ENCODE data around the gene ERC2.

Gene ERC2

GRCh38 chr3:55906896-55907295 lies 561.4 kb downstream of the ERC2 start:
- Mint-ChIP-seq H3K36me3 (ENCODE audit: low read depth) (no peaks in the 10 kb centered on the region), H3K27me3 (ENCODE audit: low read depth) (no peaks in the 10 kb centered on the region), H3K27ac (peak overlapping the region in 1 of 3 experiments; percentile 28), H3K4me3 (no peak overlapping the region), H3K4me1 (peaks cover 19% of the 10 kb centered on the region), H3K9me3 (no peaks in the 10 kb centered on the region)
- no peak for TF ChIP-seq CTCF (IDR thresholded peaks at IDR 0.05; ENCODE audit: unreplicated experiment in 3 of 3)

- Mint-ChIP-seq H3K4me1 (peaks cover 27% of the 10 kb centered on the region), H3K9me3 (no peaks in the 10 kb centered on the region), H3K4me3 (no peak overlapping the region), H3K27me3 (ENCODE audit: low read depth) (no peaks in the 10 kb centered on the region), H3K36me3 (ENCODE audit: low read depth) (no peaks in the 10 kb centered on the region), H3K27ac (peak overlapping the region in 2 of 3 experiments; percentile 12 to 98)
- TF ChIP-seq CTCF (IDR thresholded peaks at IDR 0.05; ENCODE audit: unreplicated experiment in 3 of 3), result no peak
These were observed 563.6 kb downstream of the ERC2 start for GRCh38 chr3:55904716-55905115.

GRCh38 chr3:55903680-55904079 lies 564.6 kb downstream of the ERC2 start:
- H3K9me3 Mint-ChIP-seq, result no peaks in the 10 kb centered on the region
- H3K27me3 Mint-ChIP-seq (ENCODE audit: low read depth), result no peaks in the 10 kb centered on the region
- peaks cover 27% of the 10 kb centered on the region for H3K4me1 Mint-ChIP-seq
- H3K27ac Mint-ChIP-seq, result peak overlapping the region in 1 of 3 experiments; percentile 98
- H3K36me3 Mint-ChIP-seq (ENCODE audit: low read depth), result no peaks in the 10 kb centered on the region
- no peak for TF ChIP-seq CTCF (IDR thresholded peaks at IDR 0.05; ENCODE audit: unreplicated experiment in 3 of 3)
- H3K4me3 Mint-ChIP-seq, result no peak overlapping the region

- no peaks in the 10 kb centered on the region for H3K27me3 Mint-ChIP-seq (ENCODE audit: low read depth)
- no peaks in the 10 kb centered on the region for H3K9me3 Mint-ChIP-seq
- no peak for TF ChIP-seq CTCF (IDR thresholded peaks at IDR 0.05; ENCODE audit: unreplicated experiment in 3 of 3)
- H3K27ac Mint-ChIP-seq, result peak overlapping the region; percentile 85 to 98 (median 89)
- H3K36me3 Mint-ChIP-seq (ENCODE audit: low read depth), result no peaks in the 10 kb centered on the region
- H3K4me3 Mint-ChIP-seq, result peak overlapping the region in 2 of 3 experiments; percentile 2 to 69
- peaks cover 35% of the 10 kb centered on the region for H3K4me1 Mint-ChIP-seq
These were observed 565.9 kb downstream of the ERC2 start for GRCh38 chr3:55902221-55902900.

GRCh38 chr3:55899887-55900286 lies 568.4 kb downstream of the ERC2 start:
- Mint-ChIP-seq H3K4me1 (peaks cover 41% of the 10 kb centered on the region), H3K9me3 (no peaks in the 10 kb centered on the region), H3K4me3 (no peak overlapping the region), H3K27me3 (ENCODE audit: low read depth) (no peaks in the 10 kb centered on the region), H3K36me3 (ENCODE audit: low read depth) (no peaks in the 10 kb centered on the region), H3K27ac (no peak overlapping the region)
- TF ChIP-seq CTCF (IDR thresholded peaks at IDR 0.05; ENCODE audit: unreplicated experiment in 3 of 3), result peak in 2 of 3 experiments; percentile 18 to 39
